H1 (cell line): Measurements from ENCODE around the gene PTPN2. TPM values are rescaled to one million over a fixed set of nuclear protein-coding genes. Genes with fewer than 3 reads are reported as not detected.
A peak's percentile ranks its signal among the peaks of the same experiment; 100 is the strongest.

Experiments used
- CTCF ChIA-PET: fragments of 300-600 bp; sonication (Branson Sonifier 250); formaldehyde crosslinking; loops from one replicate; lab custom pipeline; 2021; ENCODE audit not compliant: partially characterized antibody; lab: Charles Lee
- POLR2A ChIA-PET: fragments of 300-600 bp; sonication (Branson Sonifier 250); formaldehyde crosslinking; loops from one replicate; lab custom pipeline; 2021; ENCODE audit warnings: inconsistent platforms; ENCODE audit not compliant: partially characterized antibody; lab: Charles Lee
- DNase-seq, 2 experiments: peaks; one replicate each; pipeline versions ENCODE4 v3.0.0 to v3.0.0-alpha.2; 2010 to 2022; ENCODE audit warnings: low spot score in 2 of 2, low read depth in 1 of 2, mixed read lengths in 1 of 2
- FAIRE-seq: peaks from 2 replicates; lab custom pipeline; 2011; peaks lifted over from hg19 to GRCh38; lab: Jason Lieb, UNC
- H2AFZ ChIP-seq: 2 replicates; pipeline ENCODE4 v1.8.1; 2012; ENCODE audit warnings: low read length, inconsistent platforms
- H2AK5ac ChIP-seq: 2 replicates; pipeline ENCODE4 v1.6.1; 2013; ENCODE audit warnings: low read depth, low read length
- H2BK120ac ChIP-seq: replicated peaks from 2 replicates; pipeline ENCODE3; 2013; ENCODE audit warnings: low read depth, low read length, inconsistent platforms
- H2BK12ac ChIP-seq: 2 replicates; pipeline ENCODE4 v1.6.1; 2013; ENCODE audit warnings: low read depth, low read length
- H2BK15ac ChIP-seq: 2 replicates; pipeline ENCODE4 v1.6.1; 2013; ENCODE audit warnings: low read length
- H2BK20ac ChIP-seq: 2 replicates; pipeline ENCODE4 v1.6.1; 2013; ENCODE audit warnings: low read length
- H2BK5ac ChIP-seq: 2 replicates; pipeline ENCODE4 v1.6.1; 2013; ENCODE audit warnings: low read depth, low read length
- H3K14ac ChIP-seq: 2 replicates; pipeline ENCODE4 v1.6.1; 2013; ENCODE audit warnings: inconsistent platforms; ENCODE audit not compliant: insufficient read length
- H3K18ac ChIP-seq: 2 replicates; pipeline ENCODE4 v1.6.1; 2013; ENCODE audit warnings: low read length; ENCODE audit errors: extremely low read depth
- H3K23ac ChIP-seq: 2 replicates; pipeline ENCODE4 v1.6.1; 2013; ENCODE audit warnings: inconsistent platforms; ENCODE audit not compliant: insufficient read length
- H3K23me2 ChIP-seq: 2 replicates; pipeline ENCODE4 v1.6.1; 2013; ENCODE audit warnings: low read depth, low read length
- H3K27ac ChIP-seq: 2 replicates; pipeline ENCODE4 v1.6.1; 2011; ENCODE audit warnings: low read depth, low read length, inconsistent platforms
- H3K27me3 ChIP-seq, 4 experiments: replicated peaks in 1 of 4; 1 replicate in 1 of 4; 2 replicates in 3 of 4; pipeline versions ENCODE4 v1.6.1 to v1.8.1; 2011 to 2013; ENCODE audit warnings: low read length in 3 of 4, mild to moderate bottlenecking in 3 of 4, inconsistent platforms in 2 of 4, mixed read lengths in 2 of 4, moderate library complexity in 1 of 4; ENCODE audit not compliant: control insufficient read depth in 3 of 4, insufficient read depth in 3 of 4; ENCODE audit errors: extremely low read depth in 1 of 4
- H3K36me3 ChIP-seq, 4 experiments: 2 replicates each; pipeline versions ENCODE4 v1.6.1 to v1.8.1; 2011 to 2013; ENCODE audit warnings: mild to moderate bottlenecking in 4 of 4, low read length in 3 of 4, moderate library complexity in 2 of 4, control low read depth in 1 of 4, inconsistent platforms in 1 of 4; ENCODE audit not compliant: insufficient read depth in 4 of 4, control insufficient read depth in 2 of 4
- H3K4ac ChIP-seq: replicated peaks from 2 replicates; pipeline ENCODE3; 2013; ENCODE audit warnings: low read length, low read depth, mixed read lengths, inconsistent platforms; ENCODE audit not compliant: insufficient read length
- H3K4me1 ChIP-seq, 4 experiments: replicated peaks in 1 of 4; 1 replicate in 1 of 4; 2 replicates in 3 of 4; pipeline versions ENCODE4 v1.6.1 to v1.8.1; 2011 to 2013; ENCODE audit warnings: low read length in 3 of 4, inconsistent platforms in 2 of 4, mixed read lengths in 1 of 4; ENCODE audit not compliant: insufficient read depth in 4 of 4, control insufficient read depth in 3 of 4
- H3K4me2 ChIP-seq, 2 experiments: 2 replicates each; pipeline versions ENCODE4 v1.6.1 to v1.8.1; 2011 to 2013; ENCODE audit warnings: low read depth in 2 of 2, low read length in 2 of 2, control low read depth in 1 of 2, inconsistent platforms in 1 of 2, mild to moderate bottlenecking in 1 of 2; ENCODE audit not compliant: insufficient read depth in 1 of 2
- H3K4me3 ChIP-seq, 4 experiments: fragments of 200-600, 300-600 bp in 1 of 4; sonication (generic), shearing (Covaris generic), sonication (Bioruptor Twin) in 1 of 4; 2 replicates each; pipeline versions ENCODE4 v1.5.1 to v1.8.1; 2011 to 2016; ENCODE audit warnings: low read length in 4 of 4, low read depth in 3 of 4, control low read depth in 2 of 4, inconsistent platforms in 2 of 4, mild to moderate bottlenecking in 2 of 4, mixed read lengths in 1 of 4, moderate library complexity in 1 of 4; ENCODE audit not compliant: insufficient read depth in 2 of 4; ENCODE audit errors: extremely low read depth in 1 of 4
- H3K56ac ChIP-seq: replicated peaks from 2 replicates; pipeline ENCODE3; 2013; ENCODE audit warnings: low read depth, mild to moderate bottlenecking, mixed read lengths, low read length, inconsistent platforms; ENCODE audit not compliant: insufficient read length
- H3K79me1 ChIP-seq: 2 replicates; pipeline ENCODE4 v1.6.1; 2013; ENCODE audit warnings: low read depth, low read length, control low read depth
- H3K79me2 ChIP-seq, 2 experiments: 2 replicates each; pipeline versions ENCODE4 v1.6.1 to v1.8.1; 2012 to 2013; ENCODE audit warnings: low read length in 2 of 2, mild to moderate bottlenecking in 2 of 2, inconsistent platforms in 1 of 2; ENCODE audit not compliant: insufficient read depth in 2 of 2, control insufficient read depth in 1 of 2
- H3K9ac ChIP-seq, 4 experiments: replicated peaks in 1 of 4; 1 replicate in 1 of 4; 2 replicates in 3 of 4; pipeline versions ENCODE4 v1.6.1 to v1.8.1; 2011 to 2013; ENCODE audit warnings: low read depth in 3 of 4, low read length in 3 of 4, control low read depth in 2 of 4, mild to moderate bottlenecking in 2 of 4, moderate library complexity in 2 of 4, inconsistent platforms in 1 of 4; ENCODE audit errors: extremely low read depth in 1 of 4
- H3K9me3 ChIP-seq, 2 experiments: 2 replicates each; pipeline versions ENCODE4 v1.6.1 to v1.8.1; 2012 to 2013; ENCODE audit warnings: mild to moderate bottlenecking in 2 of 2, moderate library complexity in 2 of 2, control low read depth in 1 of 2, inconsistent platforms in 1 of 2, low read depth in 1 of 2, low read length in 1 of 2, mixed read lengths in 1 of 2; ENCODE audit not compliant: insufficient read depth in 2 of 2
- H4K20me1 ChIP-seq, 2 experiments: replicated peaks in 1 of 2; 2 replicates each; pipeline versions ENCODE3 to v1.8.1; 2011 to 2013; ENCODE audit warnings: inconsistent platforms in 2 of 2, low read length in 2 of 2, mild to moderate bottlenecking in 1 of 2; ENCODE audit not compliant: insufficient read depth in 2 of 2, control insufficient read depth in 1 of 2
- H4K5ac ChIP-seq: 2 replicates; pipeline ENCODE4 v1.6.1; 2013; ENCODE audit warnings: low read length, low read depth, mixed read lengths, inconsistent platforms; ENCODE audit not compliant: insufficient read length
- H4K8ac ChIP-seq: 2 replicates; pipeline ENCODE4 v1.8.0; 2013; ENCODE audit warnings: mild to moderate bottlenecking, moderate library complexity, low read length, inconsistent platforms; ENCODE audit not compliant: insufficient read depth; ENCODE audit errors: extremely low read depth
- H4K91ac ChIP-seq: replicated peaks from 2 replicates; pipeline ENCODE3; 2013; ENCODE audit warnings: low read length, mixed read lengths, inconsistent platforms; ENCODE audit not compliant: insufficient read length
- BACH1 ChIP-seq: IDR thresholded peaks from 2 replicates; pipeline ENCODE4 v1.6.1; 2012; ENCODE audit warnings: low read length, improper control_type of control experiment
- CBX5 ChIP-seq: fragments of 300-800, 300-1000 bp; sonication (generic); IDR thresholded peaks from 2 replicates; pipeline ENCODE4 v1.7.1; 2016; ENCODE audit warnings: antibody characterized with exemption, low read length, low read depth
- CHD1 ChIP-seq: IDR thresholded peaks from 2 replicates; pipeline ENCODE4 v1.6.1; 2012; ENCODE audit warnings: low read depth, low read length, improper control_type of control experiment
- CHD2 ChIP-seq: IDR thresholded peaks from 2 replicates; pipeline ENCODE4 v1.6.1; 2012; ENCODE audit warnings: low read length, improper control_type of control experiment
- CREB1 ChIP-seq: IDR thresholded peaks from 2 replicates; pipeline ENCODE4 v1.6.1; 2012; ENCODE audit warnings: inconsistent platforms
- CTBP2 ChIP-seq: IDR thresholded peaks from 2 replicates; pipeline ENCODE4 v1.7.0; 2011; ENCODE audit warnings: borderline replicate concordance, mild to moderate bottlenecking, moderate library complexity, mixed read lengths, low read length; ENCODE audit not compliant: insufficient read depth, insufficient read length
- EP300 ChIP-seq, 2 experiments: IDR thresholded peaks; 1 replicate in 1 of 2; 2 replicates in 1 of 2; pipeline ENCODE4 v1.6.1; 2011 to 2012; ENCODE audit warnings: low read depth in 2 of 2, low read length in 2 of 2, mild to moderate bottlenecking in 2 of 2, borderline replicate concordance in 1 of 2, inconsistent platforms in 1 of 2, moderate library complexity in 1 of 2
- EZH2 ChIP-seq: fragments of 200-600 bp; sonication (generic); IDR thresholded peaks from 2 replicates; pipeline ENCODE4 v1.7.1; 2012; ENCODE audit warnings: low read depth, mild to moderate bottlenecking, moderate library complexity, low read length, inconsistent platforms; ENCODE audit not compliant: severe bottlenecking
- FOSL1 ChIP-seq: IDR thresholded peaks from 2 replicates; pipeline ENCODE4 v1.6.1; 2011; ENCODE audit warnings: mild to moderate bottlenecking, low read depth, low read length, moderate library complexity; ENCODE audit not compliant: insufficient read depth
- GTF2F1 ChIP-seq: IDR thresholded peaks from 2 replicates; pipeline ENCODE4 v1.6.1; 2012; ENCODE audit warnings: low read depth, low read length, improper control_type of control experiment, borderline replicate concordance
- JUND ChIP-seq: IDR thresholded peaks from 2 replicates; pipeline ENCODE4 v1.6.1; 2011; ENCODE audit warnings: mild to moderate bottlenecking, improper control_type of control experiment, low read length
- NRF1 ChIP-seq: IDR thresholded peaks from 2 replicates; pipeline ENCODE4 v1.6.1; 2011; ENCODE audit warnings: mild to moderate bottlenecking, low read depth, low read length, improper control_type of control experiment
- SIRT6 ChIP-seq: IDR thresholded peaks from one replicate; pipeline ENCODE4 v1.7.1; 2012; ENCODE audit warnings: low read length, inconsistent platforms
- SUZ12 ChIP-seq: fragments of 200-600 bp; sonication (generic); IDR thresholded peaks from 2 replicates; pipeline ENCODE4 v1.6.1; 2012; ENCODE audit warnings: mild to moderate bottlenecking, inconsistent platforms, low read length, moderate library complexity, mixed read lengths
- YY1 ChIP-seq: IDR thresholded peaks from 2 replicates; pipeline ENCODE4 v1.6.1; 2011; ENCODE audit warnings: low read depth, mild to moderate bottlenecking, low read length
- WGBS, 2 experiments: shearing (Covaris generic) in 1 of 2; methylation state at CpG; one replicate each; pipeline versions ENCODE4 v1.1.6 to v1.1.7; 2013 to 2015; ENCODE audit warnings: low lambda C conversion rate in 2 of 2, mixed read lengths in 2 of 2, inconsistent platforms in 1 of 2, low coverage in 1 of 2, missing lambda C conversion rate in 1 of 2; ENCODE audit not compliant: insufficient replicate concordance in 2 of 2, insufficient coverage in 1 of 2, insufficient read length in 1 of 2; ENCODE audit errors: extremely low coverage in 1 of 2, missing lambda C conversion rate in 1 of 2; 5-methylcytosine and 5-hydroxymethylcytosine counted together
- polyA plus RNA-seq, 7 experiments: library from polyadenylated mRNA; depleted of rRNA in 3 of 7; stranded (reverse) in 5 of 7; unstranded in 2 of 7; fragments of >200 nt in 5 of 7; fragments of 200-250 nt in 2 of 7; gene quantifications; 1 replicate in 5 of 7; 2 replicates in 1 of 7; 4 replicates in 1 of 7; pipeline versions ENCODE4 v1.2.1 to v1.2.3, GENCODE V29; 2011 to 2013; ENCODE audit warnings: missing spikeins in 2 of 7, mixed read lengths in 2 of 7
- total RNA-seq: library from RNA; stranded (reverse); fragmentation: NEBNext Ultra II Directional; extraction: Animal tissue kit (Norgen Biotek cat#: 25700); gene quantifications from 2 replicates; pipeline ENCODE4 v1.2.1, GENCODE V29; 2021

Gene PTPN2
- total and polyA plus RNA-seq, 2 of the 8 experiments (the other 6 are each of a cell fraction or from before 2014, with no cell fraction given) = 16.4 to 54.0 TPM

- H2AK5ac ChIP-seq = no peak overlapping the region
- H3K79me1 ChIP-seq = no peaks in the 10 kb centered on the region
- H3K9ac ChIP-seq = no peak overlapping the region
- no peaks in the 10 kb centered on the region for H3K79me2 ChIP-seq
- no peak overlapping the region for H2BK15ac ChIP-seq
- H4K91ac ChIP-seq = no peak overlapping the region
- no peak overlapping the region for H3K23ac ChIP-seq
- no peak for DNase-seq
- H2BK5ac ChIP-seq = no peak overlapping the region
- H3K14ac ChIP-seq = no peak overlapping the region
- H4K8ac ChIP-seq = no peak overlapping the region
- CTCF ChIA-PET = interaction anchor here (1.0 to 2.5 kb wide), 9 partner anchors 9 to 262 kb away, joined by 3 to 6 read pairs (median 4); no protein-coding TSS in a partner anchor
- no peaks in the 10 kb centered on the region for H3K9me3 ChIP-seq
- no peak overlapping the region for H2BK12ac ChIP-seq
- no peak overlapping the region for H2BK120ac ChIP-seq
- POLR2A ChIA-PET = no interaction called here
- peak overlapping the region; percentile 87 for H2AFZ ChIP-seq
- H3K4me3 ChIP-seq = no peak overlapping the region
- no peak overlapping the region for H3K4ac ChIP-seq
- H3K4me2 ChIP-seq = no peak overlapping the region
- H3K18ac ChIP-seq = no peak overlapping the region
- no peak overlapping the region for H2BK20ac ChIP-seq
- H3K27ac ChIP-seq = no peak overlapping the region
- FAIRE-seq = no peak
- no peak overlapping the region for H4K5ac ChIP-seq
- H3K36me3 ChIP-seq = no peaks in the 10 kb centered on the region
- no peaks in the 10 kb centered on the region for H3K23me2 ChIP-seq
- H4K20me1 ChIP-seq = no peaks in the 10 kb centered on the region
- H3K4me1 ChIP-seq = no peaks in the 10 kb centered on the region
- no peaks in the 10 kb centered on the region for H3K27me3 ChIP-seq
- 80% methylated on average over 7 of the region's 7 CpGs; no CpG with 5 or more reads in 1 of the 2 experiments for WGBS, 2 experiments
- no peak overlapping the region for H3K56ac ChIP-seq
- no peak for TF ChIP-seq JUND
- no peak for TF ChIP-seq NRF1
- no peak for TF ChIP-seq EP300 (IDR thresholded peaks at IDR 0.05; ENCODE audit: borderline replicate concordance in 1 of 2, low read depth in 2 of 2, low read length in 2 of 2)
- TF ChIP-seq BACH1 = no peak
- TF ChIP-seq SIRT6 = no peak
- no peak for TF ChIP-seq CHD2
- TF ChIP-seq YY1 = no peak
- TF ChIP-seq FOSL1 = no peak
- TF ChIP-seq SUZ12 = no peak
- TF ChIP-seq CREB1 = no peak
- TF ChIP-seq CBX5 = no peak
- TF ChIP-seq EZH2 = no peak
- TF ChIP-seq GTF2F1 = no peak
- TF ChIP-seq CTBP2 = no peak
- TF ChIP-seq CHD1 = no peak
Observed at GRCh38 chr18:12921178-12921577, 37.1 kb upstream of the PTPN2 start.
